CD4-positive, alpha-beta T cell treated with Interleukin-2 at 100 ng/mL for 4 hours (primary cell): ENCODE measurements around the gene ARRB1.

ENCODE experiments used
- DNase-seq: peaks from one replicate; pipeline ENCODE4 v3.0.0-alpha.2; 2020; ENCODE audit warnings: low spot score

Gene ARRB1

DNA sequence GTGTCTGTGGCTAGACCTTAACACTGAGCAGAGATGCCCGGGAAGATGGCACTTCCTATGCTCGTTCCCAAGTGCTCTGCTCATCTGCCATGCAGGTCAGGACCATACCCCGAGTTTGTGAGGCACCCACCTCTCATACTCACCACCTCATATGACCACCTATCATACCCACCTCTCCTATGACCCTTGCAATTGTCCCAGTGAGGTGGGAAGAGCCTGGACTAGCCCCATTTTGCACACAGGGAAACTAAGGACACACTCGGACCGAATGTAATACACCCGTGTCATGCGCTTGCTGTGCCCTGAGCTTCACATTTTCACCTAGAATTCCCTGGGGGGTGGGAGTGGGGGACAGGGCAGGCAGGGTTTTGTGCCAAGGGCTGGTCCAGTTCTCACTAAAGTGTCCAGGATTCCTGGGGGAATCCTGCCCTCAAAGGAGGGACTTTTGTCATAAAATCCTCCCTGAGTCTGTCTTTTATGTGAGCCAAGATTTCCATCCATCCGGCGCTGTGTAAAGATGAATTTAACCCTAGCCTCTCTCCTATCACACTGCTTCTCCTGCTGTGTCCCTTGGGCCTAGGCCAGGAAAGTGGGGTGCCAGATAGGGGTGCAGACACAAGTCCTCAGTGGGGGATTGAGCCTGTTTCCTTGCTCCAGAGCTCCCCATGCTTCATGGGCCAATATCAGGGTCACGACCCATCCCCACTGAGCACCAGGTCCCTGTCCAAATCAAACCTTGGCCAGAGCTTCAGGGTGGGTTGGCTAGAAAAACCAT, 90.9 kb downstream of the ARRB1 start:
- no peak for DNase-seq

- no peak for DNase-seq
Measured at GRCh38 chr11:75254326-75254725, 97.1 kb downstream of the ARRB1 start.

DNA sequence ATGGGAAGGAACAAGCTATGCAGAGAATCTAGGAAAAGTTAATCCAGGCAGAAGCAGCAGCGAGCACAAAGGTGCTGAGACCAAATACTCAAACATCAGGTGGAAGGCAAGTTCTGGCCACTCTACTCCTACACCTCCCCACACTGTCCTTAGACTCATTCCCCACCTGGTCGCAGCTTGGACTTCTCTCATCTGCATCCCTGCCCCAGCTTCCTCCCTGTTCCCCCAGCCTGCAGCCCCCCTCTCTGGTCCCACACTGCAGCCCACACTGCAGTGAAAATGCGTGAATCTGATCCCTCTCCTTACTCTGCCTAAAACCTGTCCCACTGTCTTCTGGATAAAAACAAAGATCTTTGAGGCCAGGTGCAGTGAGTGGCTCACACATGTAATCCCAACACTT, 101.8 kb downstream of the ARRB1 start:
- no peak for DNase-seq

DNA sequence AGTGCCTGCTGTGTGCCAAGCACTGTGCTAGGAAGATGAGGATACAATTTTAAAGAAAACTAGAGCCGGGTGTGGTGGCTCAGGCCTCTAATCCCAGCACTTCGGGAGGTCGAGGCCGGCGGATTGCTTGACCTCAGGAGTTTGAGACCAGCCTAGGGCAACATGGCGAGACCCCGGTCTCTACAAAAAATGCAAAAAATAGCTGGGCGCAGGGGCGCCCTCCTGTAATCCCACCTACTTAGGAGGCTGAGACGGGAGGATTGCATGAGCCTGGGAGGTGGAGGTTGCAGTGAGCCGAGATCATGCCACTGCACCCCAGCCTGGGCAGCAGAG, 102.6 kb downstream of the ARRB1 start:
- DNase-seq = no peak

DNA sequence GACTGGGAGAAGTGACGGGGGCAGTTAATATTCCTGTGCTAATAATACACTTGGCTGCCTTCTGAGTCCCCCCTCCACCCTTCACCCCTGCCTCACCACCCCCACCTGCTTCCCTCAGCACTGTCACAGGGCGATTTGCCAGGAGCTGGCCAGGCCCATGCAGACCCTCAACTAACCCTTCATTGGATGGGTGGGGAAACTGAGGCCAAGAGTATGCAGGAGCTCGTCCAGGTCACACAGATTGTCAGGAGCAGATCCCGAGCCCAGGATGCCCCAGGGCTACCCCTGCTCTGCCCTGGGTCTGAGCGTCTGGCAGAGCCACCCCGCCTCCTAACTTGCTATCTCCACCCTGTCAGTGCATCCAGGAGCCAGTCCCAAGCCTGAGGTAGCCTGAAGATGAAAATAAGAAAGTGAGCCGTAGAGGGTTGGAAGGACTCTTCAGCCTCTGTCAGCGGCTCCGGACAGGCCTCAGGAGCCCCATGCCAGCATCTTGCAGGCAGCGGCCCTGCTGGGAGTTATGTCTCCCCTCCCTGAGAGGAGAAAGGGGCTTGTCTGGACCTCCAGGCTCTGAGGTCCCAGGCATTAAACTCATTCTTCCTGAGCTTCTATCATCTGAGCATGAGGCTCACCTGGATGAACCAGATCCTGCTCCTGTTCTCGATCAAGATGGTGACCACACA, 104.7 kb downstream of the ARRB1 start:
- no peak for DNase-seq

DNA sequence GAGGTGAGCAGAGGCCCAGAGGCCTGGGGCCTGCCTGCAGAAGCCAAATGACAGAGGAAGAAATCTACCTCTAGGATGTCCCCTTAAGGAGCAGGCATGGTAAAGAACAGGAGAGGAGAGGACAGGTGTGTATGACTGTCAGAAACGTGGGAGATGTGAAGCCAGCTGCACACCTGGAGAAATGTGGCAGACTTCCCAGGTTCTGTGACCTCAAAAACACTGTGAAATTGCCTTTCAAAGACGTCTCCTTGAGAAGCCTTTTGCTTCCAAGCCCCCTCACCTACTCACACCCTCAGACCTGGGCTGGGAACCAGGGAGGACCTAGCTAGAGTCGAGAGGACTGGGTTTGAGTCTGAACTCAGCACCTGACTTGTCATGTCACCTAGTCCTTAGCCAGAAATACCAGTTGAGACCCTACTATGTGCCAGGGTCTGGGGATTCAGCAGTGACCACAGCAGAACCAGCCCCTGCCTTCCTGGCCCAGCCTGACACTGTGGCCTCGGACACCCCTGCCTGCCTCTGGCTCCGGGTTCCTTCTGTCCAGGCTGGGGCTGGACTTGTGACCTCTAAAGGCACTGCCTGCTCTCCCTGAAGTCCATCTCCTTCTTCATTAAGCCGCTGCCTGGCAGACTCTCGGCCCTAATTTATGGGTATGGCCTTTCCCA, 105.3 kb downstream of the ARRB1 start:
- DNase-seq = no peak

DNA sequence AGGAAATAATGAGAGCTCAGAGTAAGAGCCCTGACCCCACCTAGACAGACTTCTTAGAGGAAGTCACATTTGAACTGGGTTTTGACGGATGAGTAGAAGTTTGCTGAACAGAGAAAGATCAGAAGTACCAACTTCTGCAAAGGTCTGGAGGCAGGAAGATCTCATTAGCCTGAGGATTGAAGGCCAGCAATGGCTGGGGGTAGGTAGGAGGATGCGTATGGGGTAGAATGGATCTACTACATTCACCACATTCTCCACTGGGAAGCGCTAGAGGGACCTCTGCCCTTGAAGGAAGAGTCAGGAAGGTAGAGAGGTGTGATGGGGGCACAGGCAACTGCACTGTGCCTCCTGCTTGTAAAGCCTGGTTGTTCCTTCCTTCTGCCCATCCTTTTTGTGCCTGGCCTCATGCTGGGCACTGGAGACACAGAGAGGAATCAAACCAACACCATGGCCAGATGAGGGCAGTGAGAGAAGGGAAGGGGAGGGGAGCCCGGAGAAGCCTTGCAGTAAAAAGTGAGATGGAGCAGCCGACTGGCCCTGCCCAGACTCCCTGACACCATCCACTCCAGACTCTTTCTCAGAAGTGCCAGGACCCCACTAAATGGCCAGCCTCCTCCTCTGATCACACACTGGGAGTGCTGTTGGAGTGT, 106.0 kb downstream of the ARRB1 start:
- no peak for DNase-seq

DNA sequence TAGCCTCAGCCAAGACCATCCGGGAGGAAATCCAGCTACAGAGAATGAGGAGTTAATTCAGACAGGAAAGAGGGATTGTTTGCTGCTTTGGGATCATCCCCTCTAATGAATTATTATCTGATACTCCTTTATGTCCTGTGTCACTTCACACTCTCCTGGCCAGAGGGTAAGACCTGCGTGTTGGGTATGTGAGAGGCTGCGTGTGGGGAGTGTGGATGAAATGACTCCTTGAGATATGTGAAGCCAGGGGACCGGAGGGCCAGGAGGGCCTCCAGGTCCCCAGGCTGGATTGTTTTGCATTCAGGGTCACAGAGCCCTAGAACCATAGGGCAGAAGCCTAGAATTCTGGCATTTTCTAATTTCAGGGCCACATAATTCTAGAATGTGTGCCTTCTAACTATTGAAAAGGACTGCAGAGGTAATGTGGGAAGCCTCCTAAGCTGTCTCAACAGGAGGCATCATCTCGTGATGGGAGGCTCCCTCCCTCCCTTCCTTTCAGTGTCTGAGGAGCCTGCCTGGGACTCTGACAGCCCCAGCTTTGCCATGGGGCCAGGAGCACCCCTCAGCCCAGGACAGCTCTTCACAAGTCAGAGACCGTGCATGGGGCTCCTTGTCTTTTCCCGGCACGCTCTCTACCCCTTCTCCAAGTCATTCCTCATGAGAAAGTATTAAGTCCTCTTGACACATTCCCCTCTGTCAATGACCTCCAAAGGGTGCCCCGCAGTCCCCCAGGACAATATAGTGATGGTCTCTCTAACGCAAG, 107.2 kb downstream of the ARRB1 start:
- DNase-seq = no peak

GRCh38 chr11:75242722-75243600, 108.5 kb downstream of the ARRB1 start:
- no peak for DNase-seq

GRCh38 chr11:75241906-75242644, 109.4 kb downstream of the ARRB1 start:
- DNase-seq = no peak

GRCh38 chr11:75241036-75241905, 110.2 kb downstream of the ARRB1 start:
- DNase-seq = peak; percentile 90

GRCh38 chr11:75240311-75241035, 111.0 kb downstream of the ARRB1 start, which contains the start of gene TPBGL:
Gene TPBGL, plus strand, starts transcription at chr11:75240774. Its CDS starts 276 bp downstream, at chr11:75241050.
- DNase-seq = no peak

GRCh38 chr11:75239531-75240290, 111.8 kb downstream of the ARRB1 start:
- DNase-seq = no peak

- DNase-seq = no peak
Measured at GRCh38 chr11:75238595-75239440, 112.6 kb downstream of the ARRB1 start.

GRCh38 chr11:75237050-75237449, 114.4 kb downstream of the ARRB1 start:
- no peak for DNase-seq

- no peak for DNase-seq
Measured at GRCh38 chr11:75236062-75236461, 115.4 kb downstream of the ARRB1 start.

GRCh38 chr11:75233754-75234172, 117.7 kb downstream of the ARRB1 start:
- DNase-seq = peak; percentile 18
